ENCODE data around the gene SECTM1. TPM values are rescaled to one million over a fixed set of nuclear protein-coding genes. Genes with fewer than 3 reads are reported as not detected.

The SECTM1 gene
- total and polyA plus RNA-seq, 9 of the 15 experiments (the other 6 are each of a cell fraction or from before 2014, with no cell fraction given): 0.11 to 0.46 (median 0.18) TPM; not detected in 6

- TF ChIP-seq, protein P1, sequence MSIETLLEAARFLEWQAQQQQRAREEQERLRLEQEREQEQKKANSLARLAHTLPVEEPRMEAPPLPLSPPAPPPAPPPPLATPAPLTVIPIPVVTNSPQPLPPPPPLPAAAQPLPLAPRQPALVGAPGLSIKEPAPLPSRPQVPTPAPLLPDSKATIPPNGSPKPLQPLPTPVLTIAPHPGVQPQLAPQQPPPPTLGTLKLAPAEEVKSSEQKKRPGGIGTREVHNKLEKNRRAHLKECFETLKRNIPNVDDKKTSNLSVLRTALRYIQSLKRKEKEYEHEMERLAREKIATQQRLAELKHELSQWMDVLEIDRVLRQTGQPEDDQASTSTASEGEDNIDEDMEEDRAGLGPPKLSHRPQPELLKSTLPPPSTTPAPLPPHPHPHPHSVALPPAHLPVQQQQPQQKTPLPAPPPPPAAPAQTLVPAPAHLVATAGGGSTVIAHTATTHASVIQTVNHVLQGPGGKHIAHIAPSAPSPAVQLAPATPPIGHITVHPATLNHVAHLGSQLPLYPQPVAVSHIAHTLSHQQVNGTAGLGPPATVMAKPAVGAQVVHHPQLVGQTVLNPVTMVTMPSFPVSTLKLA (conservative IDR thresholded peaks at IDR 0.05): peak in 1 of 2 experiments; percentile 43; a peak in 1 of 4 replicates
- TF ChIP-seq PTRF (tag; IDR thresholded peaks at IDR 0.05) (no peak), TEAD4 (IDR thresholded peaks at IDR 0.05; ENCODE audit: low read length) (no peak), TEAD4 (CRISPR knock-in tag; IDR thresholded peaks at IDR 0.05; ENCODE audit: borderline replicate concordance) (no peak), E2F4 (CRISPR knock-in tag; IDR thresholded peaks at IDR 0.05; ENCODE audit: low read depth) (no peak), ZMIZ1 (IDR thresholded peaks at IDR 0.05; ENCODE audit: low read depth in 2 of 2, low read length in 2 of 2) (peak in 1 of 2 experiments; percentile 67; a peak in 1 of 4 replicates), ILK (tag; IDR thresholded peaks at IDR 0.05; ENCODE audit: borderline replicate concordance, low read depth) (no peak), NBN (IDR thresholded peaks at IDR 0.05; ENCODE audit: low read depth) (peak; percentile 34; the same call in 1 of the 2 replicates), GATAD2B (IDR thresholded peaks at IDR 0.05; ENCODE audit: borderline replicate concordance) (no peak), ZNF785 (CRISPR knock-in tag; IDR thresholded peaks at IDR 0.05) (no peak), ZNF551 (CRISPR knock-in tag; IDR thresholded peaks at IDR 0.05) (no peak), MTA2 (IDR thresholded peaks at IDR 0.05; ENCODE audit: low read depth) (no peak), FOXM1 (IDR thresholded peaks at IDR 0.05; ENCODE audit: low read depth) (no peak), FOXM1 (CRISPR knock-in tag; IDR thresholded peaks at IDR 0.05; ENCODE audit: low read depth) (no peak), ZFP91 (CRISPR knock-in tag; IDR thresholded peaks at IDR 0.05) (no peak), TAF9B (IDR thresholded peaks at IDR 0.05; ENCODE audit: partially characterized antibody) (peak; percentile 40), CREB1 (IDR thresholded peaks at IDR 0.05) (no peak), CREB1 (CRISPR knock-in tag; IDR thresholded peaks at IDR 0.05) (peak; percentile 84)
- TF ChIP-seq, protein P2, sequence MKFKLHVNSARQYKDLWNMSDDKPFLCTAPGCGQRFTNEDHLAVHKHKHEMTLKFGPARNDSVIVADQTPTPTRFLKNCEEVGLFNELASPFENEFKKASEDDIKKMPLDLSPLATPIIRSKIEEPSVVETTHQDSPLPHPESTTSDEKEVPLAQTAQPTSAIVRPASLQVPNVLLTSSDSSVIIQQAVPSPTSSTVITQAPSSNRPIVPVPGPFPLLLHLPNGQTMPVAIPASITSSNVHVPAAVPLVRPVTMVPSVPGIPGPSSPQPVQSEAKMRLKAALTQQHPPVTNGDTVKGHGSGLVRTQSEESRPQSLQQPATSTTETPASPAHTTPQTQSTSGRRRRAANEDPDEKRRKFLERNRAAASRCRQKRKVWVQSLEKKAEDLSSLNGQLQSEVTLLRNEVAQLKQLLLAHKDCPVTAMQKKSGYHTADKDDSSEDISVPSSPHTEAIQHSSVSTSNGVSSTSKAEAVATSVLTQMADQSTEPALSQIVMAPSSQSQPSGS (CRISPR knock-in tag; IDR thresholded peaks at IDR 0.05): no peak
Measured at GRCh38 chr17:82367724-82368524, 34.4 kb upstream of the SECTM1 start (continued).
